Peyer's patch (tissue), 4 donors: ENCODE measurements around the gene TRAF3.

Experiments
- CTCF ChIP-seq, 6 experiments: fragments of 450-650 bp in 4 of 6; fragments of 200-600 bp in 2 of 6; sonication (generic) in 1 of 6; IDR thresholded peaks; one replicate each; pipeline ENCODE4 v1.5.1; 2017 to 2019; ENCODE audit warnings: antibody characterized with exemption in 6 of 6, mild to moderate bottlenecking in 3 of 6, moderate library complexity in 1 of 6
- POLR2A ChIP-seq, 2 donors: fragments of 450-650 bp; IDR thresholded peaks; one replicate each; pipeline ENCODE4 v1.5.1; 2017; ENCODE audit warnings: antibody characterized with exemption in 2 of 2, mild to moderate bottlenecking in 2 of 2, moderate library complexity in 2 of 2

- TF ChIP-seq CTCF (IDR thresholded peaks at IDR 0.05): no peak
- no peak for TF ChIP-seq POLR2A (IDR thresholded peaks at IDR 0.05)
These were observed 155.4 kb downstream of the TRAF3 start for GRCh38 chr14:102932484-102933248.
